NB4 (cell line): ENCODE data around the gene SLC25A44.
A peak's percentile ranks its signal among the peaks of the same experiment; 100 is the strongest.

Experiments
- DNase-seq: peaks from one replicate; pipeline ENCODE4 v3.0.0; 2010; ENCODE audit warnings: low read depth
- H3K4me3 ChIP-seq: one replicate; pipeline ENCODE4 v1.5.1; 2011; ENCODE audit warnings: mild to moderate bottlenecking, low read depth, low read length, moderate library complexity
- MYC ChIP-seq: IDR thresholded peaks from 2 replicates; pipeline ENCODE4 v1.6.1; 2011; ENCODE audit warnings: low read depth, low read length
- POLR2A ChIP-seq: IDR thresholded peaks from 2 replicates; pipeline ENCODE4 v1.6.1; 2011; ENCODE audit warnings: mild to moderate bottlenecking; ENCODE audit not compliant: insufficient read length; ENCODE audit errors: extremely low read depth
- TF ChIP-seq, protein P1 (sequence below): IDR thresholded peaks from 2 replicates; pipeline ENCODE4 v1.6.1; 2011; ENCODE audit warnings: low read depth, low read length
- TF ChIP-seq, protein P2 (sequence below): IDR thresholded peaks from one replicate; pipeline ENCODE4 v1.5.1; 2012; ENCODE audit warnings: low read depth, low read length

Gene SLC25A44

DNA sequence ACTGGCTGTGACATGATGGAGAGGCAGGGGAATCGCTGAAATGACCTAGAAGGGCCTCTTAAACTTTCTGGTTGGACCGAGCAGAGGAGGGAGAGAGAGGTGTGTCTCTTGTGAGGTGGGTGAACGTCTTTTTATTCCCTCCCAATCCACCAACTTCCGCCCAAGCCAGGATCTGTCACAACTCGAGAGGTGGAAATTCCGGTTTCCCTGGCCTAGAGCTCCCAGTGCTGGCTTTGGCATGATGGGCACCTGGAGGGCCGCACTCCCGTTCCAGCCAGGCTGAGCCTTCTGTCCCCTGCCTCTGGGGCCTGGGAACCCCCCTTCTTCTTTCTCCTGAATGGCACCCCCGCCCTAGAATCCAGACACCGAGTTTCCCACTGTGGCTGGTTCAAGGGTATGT lies 40.5 kb upstream of the SLC25A44 start, which contains the start of gene SEMA4A:
SEMA4A (plus strand) TSS at position 224 of the 400 bp plus-strand sequence. CDS start 994 bp downstream, outside the sequence.
- TF ChIP-seq, protein P1, sequence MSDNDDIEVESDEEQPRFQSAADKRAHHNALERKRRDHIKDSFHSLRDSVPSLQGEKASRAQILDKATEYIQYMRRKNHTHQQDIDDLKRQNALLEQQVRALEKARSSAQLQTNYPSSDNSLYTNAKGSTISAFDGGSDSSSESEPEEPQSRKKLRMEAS: no peak
- no peak for TF ChIP-seq POLR2A

DNA sequence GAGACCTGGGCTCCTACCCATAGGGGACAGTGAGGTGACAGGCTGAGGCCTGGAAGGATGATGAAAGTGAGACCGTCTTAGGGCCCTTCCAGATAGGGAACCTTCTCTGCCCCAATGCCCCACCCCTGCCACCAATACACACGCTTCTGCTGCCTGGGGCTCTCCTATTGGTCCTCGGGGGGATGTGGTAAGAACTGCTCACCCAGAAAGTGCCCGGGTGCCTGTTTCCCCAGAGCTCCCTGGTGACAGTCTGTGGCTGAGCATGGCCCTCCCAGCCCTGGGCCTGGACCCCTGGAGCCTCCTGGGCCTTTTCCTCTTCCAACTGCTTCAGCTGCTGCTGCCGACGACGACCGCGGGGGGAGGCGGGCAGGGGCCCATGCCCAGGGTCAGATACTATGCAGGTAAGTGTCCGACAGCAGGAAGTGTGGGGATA lies 39.6 kb upstream of the SLC25A44 start:
- peak overlapping the region; percentile 46 for H3K4me3 ChIP-seq
- TF ChIP-seq, protein P2, sequence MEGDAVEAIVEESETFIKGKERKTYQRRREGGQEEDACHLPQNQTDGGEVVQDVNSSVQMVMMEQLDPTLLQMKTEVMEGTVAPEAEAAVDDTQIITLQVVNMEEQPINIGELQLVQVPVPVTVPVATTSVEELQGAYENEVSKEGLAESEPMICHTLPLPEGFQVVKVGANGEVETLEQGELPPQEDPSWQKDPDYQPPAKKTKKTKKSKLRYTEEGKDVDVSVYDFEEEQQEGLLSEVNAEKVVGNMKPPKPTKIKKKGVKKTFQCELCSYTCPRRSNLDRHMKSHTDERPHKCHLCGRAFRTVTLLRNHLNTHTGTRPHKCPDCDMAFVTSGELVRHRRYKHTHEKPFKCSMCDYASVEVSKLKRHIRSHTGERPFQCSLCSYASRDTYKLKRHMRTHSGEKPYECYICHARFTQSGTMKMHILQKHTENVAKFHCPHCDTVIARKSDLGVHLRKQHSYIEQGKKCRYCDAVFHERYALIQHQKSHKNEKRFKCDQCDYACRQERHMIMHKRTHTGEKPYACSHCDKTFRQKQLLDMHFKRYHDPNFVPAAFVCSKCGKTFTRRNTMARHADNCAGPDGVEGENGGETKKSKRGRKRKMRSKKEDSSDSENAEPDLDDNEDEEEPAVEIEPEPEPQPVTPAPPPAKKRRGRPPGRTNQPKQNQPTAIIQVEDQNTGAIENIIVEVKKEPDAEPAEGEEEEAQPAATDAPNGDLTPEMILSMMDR: no peak
- 0 out of 2 replicates have a peak, but pooled peaks have one; percentile 17 for TF ChIP-seq MYC
- peak; percentile 29 for TF ChIP-seq POLR2A
- TF ChIP-seq, protein P1: peak; percentile 18; the same call in 1 of the 2 replicates
- DNase-seq: peak; percentile 92

More for the DNA sequence above, 40.5 kb upstream of the SLC25A44 start, which contains the start of gene SEMA4A:
- peak within 1 kb of the TSS; percentile 46 for H3K4me3 ChIP-seq
- no peak for DNase-seq

DNA sequence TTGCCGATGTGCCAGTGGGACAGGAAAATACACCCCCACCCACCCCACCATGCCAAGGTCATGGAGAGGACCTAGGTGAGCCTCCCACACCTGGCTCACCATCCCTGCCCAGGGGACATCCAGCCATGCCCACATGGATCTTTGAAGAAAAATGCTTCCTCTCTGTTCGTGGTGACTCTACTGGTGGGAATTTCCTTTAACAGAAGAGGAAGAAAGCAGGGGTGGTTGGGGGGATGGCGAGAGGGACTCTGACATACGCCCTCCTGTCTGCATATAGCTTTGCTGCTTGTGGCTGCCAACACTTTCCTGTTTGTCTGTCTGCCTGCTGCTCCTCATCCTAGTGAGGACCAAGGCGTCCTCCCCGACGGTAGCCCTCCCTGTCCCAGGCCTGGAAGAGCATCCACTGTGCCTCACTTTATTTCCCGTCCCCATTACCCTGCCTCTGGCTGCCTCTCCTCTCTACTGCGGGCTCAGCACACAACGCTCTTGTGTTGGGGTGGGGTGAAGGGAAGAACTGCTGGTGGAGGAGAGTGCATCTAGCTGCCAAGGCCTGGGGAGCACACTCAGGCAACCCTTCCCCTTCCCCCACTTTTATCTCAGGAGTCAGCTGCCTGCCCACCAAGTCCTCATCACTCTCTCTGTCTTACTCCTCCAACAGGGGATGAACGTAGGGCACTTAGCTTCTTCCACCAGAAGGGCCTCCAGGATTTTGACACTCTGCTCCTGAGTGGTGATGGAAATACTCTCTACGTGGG lies 38.0 kb upstream of the SLC25A44 start:
- H3K4me3 ChIP-seq: no peak overlapping the region

DNA sequence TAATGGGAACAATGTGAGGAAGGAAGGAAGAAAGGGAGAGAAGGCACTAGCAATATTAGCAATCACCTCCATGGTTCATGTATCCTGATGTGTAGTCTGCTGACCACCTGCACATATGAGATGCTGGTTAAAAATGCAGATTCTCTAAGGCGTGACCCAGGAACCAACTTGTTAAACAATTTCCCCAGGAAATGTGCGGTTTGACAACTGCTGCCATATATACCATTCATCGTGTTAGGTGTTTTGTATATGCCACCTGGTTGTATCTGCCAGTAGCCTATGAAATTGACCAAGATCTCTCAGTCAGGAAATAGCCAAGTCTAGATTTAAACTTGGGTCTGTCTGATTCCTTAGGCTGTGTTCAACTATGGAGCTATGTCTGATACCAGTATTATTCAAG lies 36.4 kb upstream of the SLC25A44 start:
- H3K4me3 ChIP-seq: no peak overlapping the region
- DNase-seq: no peak
- TF ChIP-seq, protein P2: no peak
- TF ChIP-seq MYC (no peak), POLR2A (no peak)
- TF ChIP-seq, protein P1: no peak

More for the DNA sequence above, 38.0 kb upstream of the SLC25A44 start:
- DNase-seq: no peak
- no peak for TF ChIP-seq POLR2A
- no peak for TF ChIP-seq MYC
- TF ChIP-seq, protein P2: no peak
- TF ChIP-seq, protein P1: no peak

DNA sequence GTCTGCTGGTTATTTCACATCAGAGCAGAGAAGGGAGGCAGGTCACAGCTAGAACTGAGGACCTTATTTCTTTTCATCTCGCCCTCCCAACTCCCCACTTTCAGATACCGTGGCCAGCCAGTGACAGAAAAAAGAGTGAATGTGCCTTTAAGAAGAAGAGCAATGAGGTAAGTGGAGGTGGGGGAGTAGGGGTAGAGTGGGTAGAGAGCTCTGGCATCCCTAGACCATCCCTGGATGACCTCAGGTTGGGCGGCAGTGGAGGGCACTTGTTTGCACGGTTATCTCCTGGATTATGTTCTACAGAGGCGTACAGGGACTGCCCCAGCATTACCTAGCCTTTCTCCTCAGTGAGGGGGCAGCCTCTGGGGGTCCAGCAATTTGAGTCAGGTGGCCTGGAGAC lies 35.9 kb upstream of the SLC25A44 start:
- no peak for DNase-seq
- TF ChIP-seq, protein P1: no peak
- TF ChIP-seq POLR2A (no peak), MYC (no peak)
- TF ChIP-seq, protein P2: no peak
- no peak overlapping the region for H3K4me3 ChIP-seq
